NCI-H226 (cell line): ENCODE results near the gene IDH3G.
"Not testable (repeated sequence)": the region's sequence is repeated elsewhere in the genome, so short reads cannot be mapped to it uniquely, and the experiment has no call there.

Source experiments
- DNase-seq: peaks from one replicate; pipeline ENCODE4 v3.0.0-alpha.2; 2015

The IDH3G gene

GRCh38 chrX:153746991-153747390 lies 47.2 kb downstream of the IDH3G start:
- not testable (repeated sequence) for DNase-seq

DNA sequence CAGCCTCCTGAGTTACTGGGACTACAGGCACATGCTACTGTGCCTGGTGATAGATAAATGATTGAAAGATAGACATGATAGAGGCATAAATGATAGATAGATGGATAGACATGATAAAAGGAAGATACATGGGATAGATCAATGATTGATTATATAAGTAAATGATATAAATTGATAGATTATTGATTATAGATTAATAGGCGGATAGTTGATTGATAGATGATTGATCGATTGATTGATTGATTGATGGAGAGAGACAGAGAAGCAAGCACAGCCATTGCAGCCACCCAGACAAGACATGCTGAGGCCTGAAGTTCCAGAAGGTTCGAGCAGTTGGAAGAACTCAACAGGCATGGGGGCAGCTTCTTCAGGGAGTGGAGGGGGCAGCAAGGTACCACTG lies 47.8 kb downstream of the IDH3G start:
- DNase-seq: no peak

DNA sequence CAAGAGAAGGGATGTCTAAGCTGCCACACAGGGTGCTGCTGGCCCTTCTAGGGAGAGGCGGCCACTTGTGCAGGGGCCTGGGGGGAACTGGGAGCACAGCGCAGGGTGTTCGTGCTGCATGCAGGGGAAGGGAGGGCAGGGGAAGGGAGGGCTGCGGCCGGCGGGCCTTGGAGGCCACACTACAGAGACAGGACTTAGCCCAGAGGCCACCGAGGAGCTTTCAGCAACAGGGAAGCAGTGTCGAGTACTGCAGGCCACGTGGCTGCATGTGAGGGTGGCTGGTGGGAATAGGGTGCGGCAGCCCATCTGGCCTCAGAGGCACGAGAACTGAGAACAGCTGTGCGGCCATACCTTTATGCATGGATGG lies 49.1 kb downstream of the IDH3G start:
- DNase-seq: not testable (repeated sequence)

GRCh38 chrX:153744210-153745066 lies 49.7 kb downstream of the IDH3G start:
- no peak for DNase-seq

DNA sequence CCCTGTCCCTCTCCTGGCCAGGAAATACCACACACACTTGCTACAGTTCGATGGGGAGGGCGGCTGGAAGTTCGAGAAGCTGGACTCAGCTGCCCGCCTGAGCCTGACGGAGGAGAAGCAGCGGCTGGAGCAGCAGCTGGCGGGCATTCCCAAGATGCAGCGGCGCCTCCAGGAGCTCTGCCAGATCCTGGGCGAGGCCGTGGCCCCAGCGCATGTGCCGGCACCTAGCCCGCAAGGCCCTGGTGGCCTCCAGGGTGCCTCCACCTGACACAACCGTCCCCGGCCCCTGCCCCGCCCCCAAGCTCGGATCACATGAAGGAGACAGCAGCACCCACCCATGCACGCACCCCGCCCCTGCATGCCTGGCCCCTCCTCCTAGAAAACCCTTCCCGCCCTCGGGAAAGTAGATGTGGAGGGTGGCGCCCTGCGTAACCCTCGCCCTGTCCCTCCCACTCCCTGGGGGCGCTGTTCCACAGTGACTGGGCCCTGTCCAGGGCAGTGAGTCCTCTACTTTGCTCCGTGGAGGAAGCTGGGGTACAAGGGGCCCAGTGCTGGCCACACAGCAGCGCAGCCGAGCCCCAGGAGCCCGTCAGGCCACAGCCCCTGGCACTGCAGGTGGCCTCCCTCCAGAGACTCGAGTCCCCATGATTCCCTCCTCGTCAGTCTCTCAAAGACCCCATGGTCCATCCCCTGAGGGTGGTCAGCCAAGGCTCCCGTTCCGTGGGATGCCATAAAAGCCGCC lies 50.5 kb downstream of the IDH3G start:
- peak; percentile 76 for DNase-seq

DNA sequence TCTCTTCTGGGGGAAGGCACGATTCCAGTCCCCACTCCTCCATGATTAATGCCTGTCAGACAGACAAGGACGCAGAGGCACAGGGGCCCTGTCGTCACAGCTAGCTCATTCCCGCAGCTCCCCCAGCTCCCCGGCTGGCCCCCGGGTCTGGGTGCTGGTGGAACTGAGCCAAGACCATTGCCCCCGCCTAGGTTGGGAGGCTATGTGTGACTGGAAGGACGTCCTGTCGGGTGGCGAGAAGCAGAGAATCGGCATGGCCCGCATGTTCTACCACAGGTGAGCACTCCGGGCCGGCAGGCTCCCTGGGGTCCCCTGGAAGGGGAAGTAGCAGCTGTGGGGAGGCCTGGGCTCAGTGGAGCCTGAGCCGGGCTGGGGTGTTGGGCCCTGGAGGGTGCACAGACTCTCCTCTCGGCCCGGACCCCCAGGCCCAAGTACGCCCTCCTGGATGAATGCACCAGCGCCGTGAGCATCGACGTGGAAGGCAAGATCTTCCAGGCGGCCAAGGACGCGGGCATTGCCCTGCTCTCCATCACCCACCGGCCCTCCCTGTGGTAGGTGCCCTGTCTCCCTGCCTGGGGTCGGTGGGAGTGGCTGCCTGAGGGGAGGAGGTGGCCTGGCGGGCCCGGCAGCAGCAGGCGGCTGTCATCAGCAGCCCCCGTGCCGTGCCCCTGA lies 51.2 kb downstream of the IDH3G start:
- DNase-seq: not testable (repeated sequence)

DNA sequence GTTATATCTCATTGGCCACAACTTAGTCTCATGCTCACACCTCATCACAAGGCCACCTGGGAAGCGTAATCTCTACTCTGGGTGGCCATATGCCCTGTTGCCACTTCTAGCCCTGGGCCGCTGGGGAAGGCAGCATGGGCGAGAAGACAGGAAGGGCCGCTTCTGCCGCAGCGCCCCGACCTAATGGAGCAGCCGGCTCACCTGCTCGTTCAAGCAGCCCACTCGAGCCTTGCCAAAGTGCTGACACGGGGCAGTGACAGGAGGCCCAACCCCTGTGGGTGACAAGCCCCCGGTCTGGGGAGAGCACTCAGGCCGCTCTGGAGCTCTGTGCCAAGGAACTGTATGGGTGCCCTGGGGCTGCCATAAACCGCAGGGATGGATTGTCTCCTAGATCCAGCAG lies 52.1 kb downstream of the IDH3G start:
- not testable (repeated sequence) for DNase-seq

DNA sequence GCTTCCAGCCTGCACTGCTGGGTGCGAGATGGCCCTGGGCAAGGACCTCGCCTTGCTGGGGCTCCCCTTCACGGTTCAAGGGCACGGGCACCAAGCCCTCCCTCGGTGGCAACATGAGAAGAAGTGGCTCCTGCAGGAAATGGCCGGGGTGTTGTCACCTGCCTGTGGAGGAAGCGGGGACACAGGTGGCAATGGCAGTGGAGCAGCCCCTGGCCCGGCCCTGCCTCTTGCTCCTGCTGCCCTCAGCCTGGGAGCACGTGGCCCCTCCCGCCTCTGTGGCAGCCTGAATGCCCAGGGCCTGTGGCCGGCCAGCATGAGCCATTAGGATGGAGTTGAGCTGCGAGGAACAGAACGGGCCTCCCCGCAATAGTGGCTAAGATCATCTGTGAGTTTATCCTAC lies 52.7 kb downstream of the IDH3G start:
- no peak for DNase-seq

- DNase-seq: no peak
Measured at GRCh38 chrX:153740631-153741222, 53.4 kb downstream of the IDH3G start.

- no peak for DNase-seq
Measured at GRCh38 chrX:153739754-153740486, 54.3 kb downstream of the IDH3G start.

- DNase-seq: no peak
Measured at GRCh38 chrX:153738056-153738605, 56.0 kb downstream of the IDH3G start.

DNA sequence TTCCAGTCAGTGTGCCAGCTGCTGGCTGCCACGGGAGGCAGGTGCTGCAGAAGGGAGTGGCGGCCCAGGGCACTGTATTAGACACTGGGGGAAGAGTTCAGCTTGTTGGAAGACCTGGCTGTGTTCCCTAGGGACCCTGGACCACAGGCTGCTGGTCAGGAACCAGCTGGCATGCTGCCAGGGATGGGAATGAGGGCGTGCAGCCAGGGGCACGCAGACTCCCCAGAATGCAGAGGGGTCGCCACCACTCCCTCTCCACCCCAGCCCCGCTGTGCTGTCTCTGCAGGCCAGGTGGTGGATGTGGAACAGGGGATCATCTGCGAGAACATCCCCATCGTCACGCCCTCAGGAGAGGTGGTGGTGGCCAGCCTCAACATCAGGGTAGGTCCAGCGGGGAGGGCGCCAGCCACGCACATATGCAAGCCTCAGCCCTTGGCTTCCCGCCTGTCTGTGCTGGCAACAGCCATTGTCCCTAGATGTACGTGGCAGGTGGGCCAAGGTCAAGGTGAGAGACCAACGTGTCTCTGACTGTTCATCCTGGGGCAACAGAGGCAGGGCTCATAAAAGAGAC lies 57.2 kb downstream of the IDH3G start:
- DNase-seq: no peak

DNA sequence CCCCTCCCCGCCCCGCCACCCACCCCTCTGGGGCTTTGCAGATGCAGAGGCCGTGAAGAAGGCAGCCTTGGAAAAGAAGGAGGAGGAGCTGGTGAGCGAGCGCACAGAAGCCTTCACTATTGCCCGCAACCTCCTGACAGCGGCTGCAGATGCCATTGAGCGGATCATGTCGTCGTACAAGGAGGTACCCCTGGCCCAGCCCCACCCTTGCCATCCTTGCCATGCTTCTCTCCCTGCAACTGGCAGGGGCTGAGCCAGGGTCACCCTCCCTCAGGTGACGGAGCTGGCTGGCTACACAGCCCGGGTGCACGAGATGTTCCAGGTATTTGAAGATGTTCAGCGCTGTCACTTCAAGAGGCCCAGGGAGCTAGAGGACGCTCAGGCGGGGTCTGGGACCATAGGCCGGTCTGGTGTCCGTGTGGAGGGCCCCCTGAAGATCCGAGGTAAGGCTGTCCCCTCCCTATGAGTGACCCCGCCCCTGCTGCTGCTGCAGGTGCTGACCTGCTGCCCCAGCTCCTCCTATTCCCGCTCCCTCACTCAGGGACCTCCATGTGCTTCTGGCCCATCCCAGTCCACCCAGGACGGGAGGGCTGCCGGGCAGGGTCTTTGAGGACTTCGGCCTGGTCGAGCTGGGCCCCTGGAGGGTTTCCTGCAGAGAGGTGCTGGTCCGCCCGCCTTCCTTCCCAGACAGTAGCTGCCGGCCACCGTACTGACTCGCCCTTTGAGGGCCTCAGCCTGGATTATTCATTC lies 57.9 kb downstream of the IDH3G start:
- DNase-seq: no peak
